Breast epithelium (tissue), 4 donors: ENCODE measurements around the gene NMRAL1. TPM values are rescaled to one million over a fixed set of nuclear protein-coding genes. Genes with fewer than 3 reads are reported as not detected.

Experiments
- DNase-seq, 2 donors: peaks; one replicate each; pipeline ENCODE4 v3.0.0-alpha.2; 2019; ENCODE audit warnings: low spot score in 2 of 2
- H3K27ac ChIP-seq, 2 donors: fragments of 200-600 bp; sonication (generic) in 1 of 2; one replicate each; pipeline ENCODE4 v1.5.1; 2016 to 2019; ENCODE audit warnings: mild to moderate bottlenecking in 1 of 2
- H3K27me3 ChIP-seq, 2 donors: fragments of 200-600 bp; sonication (generic) in 1 of 2; one replicate each; pipeline versions ENCODE4 v1.5.1 to v1.6.0; 2017 to 2019; ENCODE audit warnings: control low read depth in 1 of 2, mild to moderate bottlenecking in 1 of 2
- H3K36me3 ChIP-seq: fragments of 200-600 bp; one replicate; pipeline ENCODE4 v1.5.1; 2019
- H3K4me1 ChIP-seq, 2 donors: fragments of 200-600 bp; sonication (generic); one replicate each; pipeline ENCODE4 v1.5.1; 2016 to 2019; ENCODE audit warnings: control low read depth in 1 of 2
- H3K4me3 ChIP-seq, 3 donors: fragments of 200-600 bp; sonication (generic); 1 replicate in 2 of 3; 2 replicates in 1 of 3; pipeline ENCODE4 v1.5.1; 2016 to 2019; ENCODE audit warnings: mild to moderate bottlenecking in 3 of 3, moderate library complexity in 2 of 3
- H3K9me3 ChIP-seq, 2 donors: fragments of 200-600 bp; sonication (generic) in 1 of 2; one replicate each; pipeline ENCODE4 v1.5.1; 2016 to 2019; ENCODE audit warnings: control low read depth in 1 of 2
- POLR2A ChIP-seq: fragments of 450-650 bp; IDR thresholded peaks from one replicate; pipeline ENCODE4 v1.6.1; 2016; ENCODE audit warnings: antibody characterized with exemption, mild to moderate bottlenecking, moderate library complexity
- POLR2AphosphoS5 ChIP-seq, 3 donors: sonication (generic); formaldehyde crosslinking; IDR thresholded peaks; one replicate each; pipeline ENCODE4 v1.6.1; 2017; ENCODE audit warnings: antibody characterized with exemption in 3 of 3
- intact Hi-C: fragments of 100-400 bp; cut with DNase I; formaldehyde crosslinking; loops from one replicate; pipeline ENCODE4 v1.15.1; 2023; ENCODE audit warnings: low total_unique reads
- total RNA-seq, 3 donors: library from RNA; depleted of rRNA; stranded (reverse); fragments of >200 nt; gene quantifications; one replicate each; pipeline ENCODE4 v1.1.0, GENCODE V29; 2016
- TF ChIP-seq, protein P1 (sequence below), 3 donors: fragments of 450-650 bp; IDR thresholded peaks; one replicate each; pipeline ENCODE4 v1.5.1; 2016 to 2017; ENCODE audit warnings: antibody characterized with exemption in 3 of 3, mild to moderate bottlenecking in 3 of 3, moderate library complexity in 3 of 3

Gene NMRAL1
- total RNA-seq, 3 donors from 2014 or later, result 44.5 to 57.7 (median 51.5) TPM

DNA sequence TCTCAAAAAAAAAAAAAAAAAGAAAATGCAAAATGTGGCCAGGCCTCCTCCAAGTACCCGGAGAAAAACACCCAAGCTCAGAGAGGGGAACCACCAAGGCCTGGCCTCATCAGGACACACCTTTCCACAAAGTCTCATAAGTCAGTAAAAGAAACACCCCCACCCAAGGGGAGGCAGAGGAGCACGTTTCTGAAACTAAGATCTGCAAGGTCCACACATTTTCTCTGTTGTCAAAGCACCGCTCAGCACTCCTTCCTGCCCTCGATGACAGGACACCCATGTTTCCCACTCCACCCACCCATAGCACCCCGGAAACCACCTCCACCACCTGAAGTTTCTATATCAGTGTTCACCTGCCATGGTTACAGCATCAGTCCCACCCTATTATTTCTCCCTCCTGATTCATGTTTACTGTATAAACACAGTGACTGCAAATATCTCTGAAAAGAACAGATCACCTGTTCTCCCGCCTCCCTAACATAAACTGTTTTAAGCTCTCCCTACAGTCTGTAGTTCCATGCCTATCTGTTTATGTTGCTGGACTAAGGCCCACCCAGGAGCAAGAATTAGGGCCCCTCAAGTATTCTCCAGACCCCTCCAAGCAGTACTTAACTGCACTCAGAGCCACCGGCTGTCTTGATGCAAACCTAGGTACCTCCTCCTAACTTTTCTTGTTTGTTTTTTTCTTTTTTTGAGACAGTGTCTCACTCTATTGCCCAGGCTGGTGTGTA is 60.1 kb downstream of the NMRAL1 start:
- Histone ChIP-seq H3K4me3 (no peak overlapping the region), H3K27ac (no peak overlapping the region), H3K27me3 (no peaks in the 10 kb centered on the region), H3K4me1 (peaks cover 0 to 4% of the 10 kb centered on the region in 2 donors), H3K9me3 (no peaks in the 10 kb centered on the region), H3K36me3 (no peaks in the 10 kb centered on the region)
- intact Hi-C loops, result no loop called here
- TF ChIP-seq, protein P1, sequence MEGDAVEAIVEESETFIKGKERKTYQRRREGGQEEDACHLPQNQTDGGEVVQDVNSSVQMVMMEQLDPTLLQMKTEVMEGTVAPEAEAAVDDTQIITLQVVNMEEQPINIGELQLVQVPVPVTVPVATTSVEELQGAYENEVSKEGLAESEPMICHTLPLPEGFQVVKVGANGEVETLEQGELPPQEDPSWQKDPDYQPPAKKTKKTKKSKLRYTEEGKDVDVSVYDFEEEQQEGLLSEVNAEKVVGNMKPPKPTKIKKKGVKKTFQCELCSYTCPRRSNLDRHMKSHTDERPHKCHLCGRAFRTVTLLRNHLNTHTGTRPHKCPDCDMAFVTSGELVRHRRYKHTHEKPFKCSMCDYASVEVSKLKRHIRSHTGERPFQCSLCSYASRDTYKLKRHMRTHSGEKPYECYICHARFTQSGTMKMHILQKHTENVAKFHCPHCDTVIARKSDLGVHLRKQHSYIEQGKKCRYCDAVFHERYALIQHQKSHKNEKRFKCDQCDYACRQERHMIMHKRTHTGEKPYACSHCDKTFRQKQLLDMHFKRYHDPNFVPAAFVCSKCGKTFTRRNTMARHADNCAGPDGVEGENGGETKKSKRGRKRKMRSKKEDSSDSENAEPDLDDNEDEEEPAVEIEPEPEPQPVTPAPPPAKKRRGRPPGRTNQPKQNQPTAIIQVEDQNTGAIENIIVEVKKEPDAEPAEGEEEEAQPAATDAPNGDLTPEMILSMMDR (IDR thresholded peaks at IDR 0.05), result no peak
- TF ChIP-seq POLR2AphosphoS5 (IDR thresholded peaks at IDR 0.05) (no peak), POLR2A (no peak)
- DNase-seq, result no peak

DNA sequence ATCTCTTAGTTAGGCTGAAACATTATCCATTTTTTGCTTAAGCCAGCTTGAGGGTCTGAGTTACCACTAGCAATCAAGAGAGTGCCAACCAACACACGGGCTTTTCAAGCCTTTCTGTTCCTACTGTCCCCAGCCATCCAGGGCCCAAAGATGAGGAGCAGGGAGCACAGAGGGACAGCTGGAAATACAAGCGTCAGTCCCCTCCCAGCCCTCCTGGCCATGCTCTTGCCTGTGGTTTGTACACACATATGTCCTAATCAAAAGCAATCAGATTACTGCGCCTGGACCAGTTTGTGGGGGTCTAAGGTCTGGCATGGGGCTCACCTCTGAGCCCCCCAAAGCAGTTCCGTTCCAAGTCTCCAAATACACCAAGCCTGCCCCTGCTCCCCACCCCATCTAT is 61.6 kb downstream of the NMRAL1 start:
- intact Hi-C loops, result no loop called here
- no peak for DNase-seq
- peaks cover 0 to 4% of the 10 kb centered on the region in 2 donors for H3K4me1 ChIP-seq
- TF ChIP-seq POLR2AphosphoS5 (IDR thresholded peaks at IDR 0.05), result no peak
- TF ChIP-seq, protein P1 (IDR thresholded peaks at IDR 0.05), result no peak
- no peak for TF ChIP-seq POLR2A
- no peaks in the 10 kb centered on the region for H3K36me3 ChIP-seq
- H3K27ac ChIP-seq, result no peak overlapping the region
- no peak overlapping the region for H3K4me3 ChIP-seq
- no peaks in the 10 kb centered on the region for H3K27me3 ChIP-seq
- H3K9me3 ChIP-seq, result no peaks in the 10 kb centered on the region

DNA sequence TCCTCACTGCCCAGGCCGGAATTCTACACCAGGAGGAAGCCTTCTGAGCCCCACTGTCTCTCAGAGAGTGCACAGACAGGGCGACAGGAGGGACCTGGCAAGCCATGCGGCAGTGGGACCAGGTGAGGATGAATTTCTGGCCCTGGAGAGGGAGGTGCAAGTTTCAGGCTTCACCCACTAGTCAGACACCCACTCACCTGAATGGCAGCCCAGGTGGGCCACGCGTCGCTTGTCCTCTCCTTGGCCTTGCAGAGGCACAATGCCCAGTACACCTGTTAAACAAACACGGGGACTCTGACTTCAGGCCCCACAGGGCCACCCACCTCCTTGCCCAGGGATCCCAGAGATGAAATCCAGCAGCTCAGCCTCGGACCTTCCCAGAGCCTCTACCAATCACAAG is 62.3 kb downstream of the NMRAL1 start:
- H3K36me3 ChIP-seq, result no peaks in the 10 kb centered on the region
- no peaks in the 10 kb centered on the region for H3K27me3 ChIP-seq
- intact Hi-C loops, result no loop called here
- peaks cover 0 to 4% of the 10 kb centered on the region in 2 donors for H3K4me1 ChIP-seq
- no peaks in the 10 kb centered on the region for H3K9me3 ChIP-seq
- DNase-seq, result no peak
- H3K27ac ChIP-seq, result peak overlapping the region in 1 of 2 donors; percentile 48
- H3K4me3 ChIP-seq, result no peak overlapping the region
- no peak for TF ChIP-seq POLR2AphosphoS5 (IDR thresholded peaks at IDR 0.05)
- TF ChIP-seq, protein P1 (IDR thresholded peaks at IDR 0.05), result no peak
- TF ChIP-seq POLR2A, result no peak

Other genes with a start within 250 kb of the NMRAL1 start
- under 1 TPM; 0.32 to 0.98 (median 0.44) TPM for gene SRL, start 232.5 kb downstream of the NMRAL1 start, total RNA-seq
- gene TFAP4, start 201.6 kb downstream of the NMRAL1 start, total RNA-seq, result 1 to 10 TPM; 4.6 to 7.2 (median 6.2) TPM
- gene GLIS2, start 158.6 kb downstream of the NMRAL1 start, total RNA-seq, result 1 to 10 TPM in 2 of 3 donors, under 1 TPM in 1; 0.96 to 3.9 (median 1.5) TPM
- gene PAM16, start 123.3 kb downstream of the NMRAL1 start, total RNA-seq, result 10 to 100 TPM; 24.9 to 52.4 (median 49.9) TPM
- 10 to 100 TPM; 14.8 to 28.5 (median 16.1) TPM for gene VASN, start 102.8 kb downstream of the NMRAL1 start, total RNA-seq
- 10 to 100 TPM; 19.7 to 25.9 (median 22.7) TPM for gene CORO7, start 58.0 kb downstream of the NMRAL1 start, total RNA-seq
- gene DNAJA3, start 48.8 kb downstream of the NMRAL1 start, total RNA-seq, result 10 to 100 TPM; 32.6 to 54.2 (median 45.9) TPM
- gene HMOX2, start 1.8 kb upstream of the NMRAL1 start, total RNA-seq, result 10 to 100 TPM; 53.6 to 87.7 (median 65.9) TPM
- 1 to 10 TPM; 9.1 to 9.9 (median 9.5) TPM for gene CDIP1, start 64.1 kb upstream of the NMRAL1 start, total RNA-seq
- gene C16orf96, start 81.7 kb upstream of the NMRAL1 start, total RNA-seq, result not detected
- gene UBALD1, start 140.3 kb upstream of the NMRAL1 start, total RNA-seq, result 10 to 100 TPM in 1 of 3 donors, 1 to 10 TPM in 2; 5.8 to 11.3 (median 7.2) TPM
- gene MGRN1, start 150.2 kb upstream of the NMRAL1 start, total RNA-seq, result 10 to 100 TPM; 26.7 to 28.5 (median 27.9) TPM
- 10 to 100 TPM; 22.4 to 38.0 (median 32.3) TPM for gene NUDT16L1, start 218.9 kb upstream of the NMRAL1 start, total RNA-seq